Occipital lobe (tissue), 2 donors: ENCODE measurements around the gene TENT5A. TPM values are rescaled to one million over a fixed set of nuclear protein-coding genes. Genes with fewer than 3 reads are reported as not detected.
A peak's percentile ranks its signal among the peaks of the same experiment; 100 is the strongest.
"Not testable (repeated sequence)": the region's sequence is repeated elsewhere in the genome, so short reads cannot be mapped to it uniquely, and the experiment has no call there.

ENCODE experiments used
- DNase-seq: peaks from one replicate; lab custom pipeline; 2025; lab: John Stamatoyannopoulos, UW
- total RNA-seq: library from RNA; depleted of rRNA; stranded (reverse); fragments of >200 nt; gene quantifications from one replicate; pipeline ENCODE4 v1.2.3, GENCODE V29; 2014

TENT5A gene
- 3.4 TPM for total RNA-seq

DNA sequence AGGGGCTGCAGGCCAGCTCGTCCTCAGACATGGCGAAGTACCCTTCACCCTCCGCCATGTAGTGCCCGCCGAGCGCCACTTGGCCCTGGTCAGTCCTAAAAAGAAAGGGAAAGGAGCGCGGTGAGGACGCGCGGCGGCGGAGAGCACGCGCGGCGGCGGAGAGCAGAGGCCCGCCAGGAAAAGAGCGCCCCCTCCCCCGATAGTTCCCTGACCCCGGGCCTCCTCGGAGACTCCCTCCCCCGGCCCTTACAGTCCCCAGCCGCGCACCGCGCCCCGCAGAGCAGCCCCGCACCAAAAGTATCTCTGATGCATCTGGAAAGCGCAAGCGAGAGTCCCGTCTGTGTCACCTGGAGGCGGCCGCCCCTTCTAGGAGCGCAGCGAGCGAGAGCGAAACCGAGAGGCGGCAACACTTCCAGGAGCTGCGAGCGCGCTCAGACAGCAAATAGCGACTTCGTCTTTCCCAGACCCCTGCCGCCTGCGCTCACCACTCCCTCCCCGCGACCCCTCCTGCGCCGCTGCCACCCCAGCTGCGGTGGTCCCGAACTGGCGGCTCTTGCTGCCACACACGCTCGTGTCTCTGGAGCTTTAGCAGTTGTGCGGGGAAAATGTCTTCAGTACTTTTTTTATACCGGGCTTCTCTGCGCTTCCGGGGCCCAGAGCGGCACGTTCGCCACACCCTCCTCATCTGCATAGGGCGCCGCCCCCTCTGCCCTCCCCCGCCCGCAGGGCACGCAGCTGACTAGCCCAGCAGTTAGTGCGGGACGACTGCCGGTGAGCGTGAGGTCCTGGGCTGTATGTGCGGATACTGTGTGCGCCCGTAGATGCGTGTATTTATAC is at the start of gene TENT5A:
Gene TENT5A (minus strand): TSS at position 598 of the 837 bp plus-strand sequence. CDS start 540 bp downstream, at position 58.
- peak; percentile 49 for DNase-seq

DNA sequence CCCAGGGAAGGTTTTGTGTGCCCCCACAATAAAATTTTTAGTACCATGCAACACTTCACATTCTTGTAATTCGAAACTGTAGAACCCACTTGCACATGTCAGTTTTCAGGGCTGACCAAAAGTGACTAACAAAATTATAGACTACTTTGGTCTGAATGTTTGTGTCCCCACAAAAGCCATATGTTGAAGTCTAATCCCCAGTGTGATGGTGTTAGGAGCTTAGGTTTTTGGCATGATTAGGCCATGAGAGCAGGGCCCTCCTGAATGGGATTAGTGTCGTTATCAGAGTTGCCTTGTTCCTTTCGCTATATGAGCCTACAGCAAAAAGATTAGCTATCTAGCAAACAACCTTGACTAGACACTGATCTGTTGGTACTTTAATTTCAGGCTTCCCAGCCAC is 49.0 kb upstream of the TENT5A start:
- no peak for DNase-seq

DNA sequence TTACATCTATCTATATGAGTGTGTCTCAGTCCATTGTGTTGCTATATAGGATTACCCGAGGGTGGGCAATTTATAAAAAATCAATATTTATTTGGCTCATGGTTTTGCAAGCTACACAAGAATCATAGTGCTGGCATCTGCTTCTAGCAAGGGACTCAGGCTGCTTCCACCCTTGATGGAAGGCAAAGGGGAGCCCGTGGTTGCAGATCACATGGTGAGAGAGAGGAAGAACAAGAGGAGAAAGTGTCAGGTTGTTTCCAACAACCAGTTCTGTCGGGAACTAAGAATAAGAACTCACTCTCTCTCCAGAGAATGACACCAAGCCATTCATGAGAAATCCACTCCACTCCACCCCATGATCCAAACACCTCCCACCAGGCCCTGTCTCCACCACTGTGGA is 48.2 kb upstream of the TENT5A start:
- no peak for DNase-seq

DNA sequence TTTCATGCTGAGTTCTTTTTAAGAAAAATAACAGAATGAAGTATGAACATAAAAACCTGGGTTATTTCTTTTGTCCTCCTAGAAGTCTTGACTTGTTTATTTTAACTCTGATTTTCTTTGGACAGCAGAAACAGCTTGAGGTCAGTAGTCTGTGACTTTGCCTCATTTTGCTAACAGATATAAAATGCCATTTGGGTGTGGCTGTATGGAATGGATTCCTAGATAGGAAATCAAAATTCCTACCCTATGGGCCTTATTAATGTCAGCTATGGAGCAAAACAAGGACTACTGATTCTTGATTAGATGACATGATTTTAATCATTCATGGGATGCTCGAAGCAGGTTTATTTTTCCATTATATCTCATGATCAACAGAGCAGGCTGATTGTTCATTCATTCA is 46.8 kb upstream of the TENT5A start:
- no peak for DNase-seq

DNA sequence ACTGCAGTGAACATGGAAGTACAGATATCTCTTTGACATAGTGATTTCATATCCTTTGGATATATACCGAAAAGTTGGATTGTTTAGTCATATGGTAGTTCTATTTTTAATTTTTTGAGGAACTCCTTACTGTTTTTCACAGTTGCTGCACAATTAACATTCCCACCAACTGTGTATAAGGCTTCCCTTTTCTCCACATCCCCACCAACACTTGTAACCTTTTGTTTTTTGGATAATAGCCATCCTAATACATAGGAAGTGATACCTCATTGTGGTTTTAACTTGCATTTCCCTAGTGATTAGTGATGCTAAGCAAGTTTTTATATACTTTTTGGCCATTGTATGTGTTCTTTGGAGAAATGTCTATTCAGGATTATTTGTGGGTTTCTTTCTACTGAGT is 45.1 kb upstream of the TENT5A start:
- no peak for DNase-seq

DNA sequence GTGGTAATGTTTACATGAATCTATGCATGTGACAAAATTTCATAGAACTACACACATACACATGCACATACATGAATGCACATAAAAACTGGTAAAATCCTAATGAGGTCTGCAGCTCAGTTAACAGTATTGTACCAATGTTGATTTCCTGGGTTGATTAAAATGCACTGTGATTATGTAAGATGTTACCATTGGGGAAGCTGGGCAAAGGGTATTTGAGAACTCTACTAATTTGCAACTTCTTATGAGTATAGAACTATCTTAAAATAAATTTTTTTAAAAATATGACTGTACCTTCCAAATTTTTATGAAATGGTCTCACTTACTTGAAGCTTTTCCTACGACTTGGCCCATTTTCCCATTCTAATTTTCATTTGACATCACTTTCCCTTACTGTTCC is 43.4 kb upstream of the TENT5A start:
- no peak for DNase-seq

DNA sequence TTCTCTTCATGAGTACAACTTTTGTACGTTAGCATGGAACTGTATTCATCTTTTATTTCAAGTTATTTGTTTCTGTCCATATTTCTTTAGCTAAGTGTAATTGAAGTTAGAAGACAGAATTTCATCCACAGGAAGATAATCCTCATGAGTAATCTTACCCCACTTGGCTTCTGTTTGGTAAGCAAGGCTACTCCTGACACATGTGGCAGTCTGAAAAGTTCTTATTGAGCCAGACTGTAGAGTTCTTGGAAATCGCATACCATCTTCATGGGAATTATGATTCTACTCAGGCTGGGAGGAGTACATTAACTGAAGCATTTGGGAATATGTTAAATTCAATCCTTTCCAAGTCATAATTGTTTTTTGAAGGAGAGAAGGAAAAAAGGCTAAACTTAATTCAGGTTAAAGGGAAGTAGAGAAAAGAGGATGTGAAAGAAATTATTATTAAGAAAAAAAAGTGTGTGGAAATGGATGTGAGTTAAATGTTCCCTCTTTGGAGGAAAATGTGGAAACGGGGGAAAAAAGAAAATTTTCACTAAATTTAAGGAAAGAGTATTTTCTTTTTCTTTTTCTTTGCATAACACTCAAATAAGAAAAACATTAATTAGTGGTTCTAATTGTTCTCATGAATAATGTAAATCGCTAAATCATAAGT is 41.5 kb upstream of the TENT5A start:
- DNase-seq = no peak

DNA sequence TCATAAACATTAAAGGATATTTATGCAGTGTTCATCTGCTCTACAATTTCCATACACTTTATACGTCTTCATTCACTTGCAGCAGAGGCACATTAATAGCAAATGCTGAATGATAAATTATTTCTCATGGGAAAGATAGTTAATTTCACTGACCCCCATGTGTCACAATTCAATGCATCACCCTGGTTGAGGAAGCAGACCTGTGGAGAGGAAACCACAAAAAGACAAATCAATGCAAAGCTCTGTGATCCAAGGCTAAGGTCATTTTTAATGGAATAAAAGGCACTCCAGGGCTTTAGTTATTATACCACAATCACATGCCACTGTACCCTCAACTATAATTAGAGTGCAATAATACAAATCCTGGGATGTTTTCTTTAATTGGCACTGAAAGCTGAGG is 40.3 kb upstream of the TENT5A start:
- no peak for DNase-seq

DNA sequence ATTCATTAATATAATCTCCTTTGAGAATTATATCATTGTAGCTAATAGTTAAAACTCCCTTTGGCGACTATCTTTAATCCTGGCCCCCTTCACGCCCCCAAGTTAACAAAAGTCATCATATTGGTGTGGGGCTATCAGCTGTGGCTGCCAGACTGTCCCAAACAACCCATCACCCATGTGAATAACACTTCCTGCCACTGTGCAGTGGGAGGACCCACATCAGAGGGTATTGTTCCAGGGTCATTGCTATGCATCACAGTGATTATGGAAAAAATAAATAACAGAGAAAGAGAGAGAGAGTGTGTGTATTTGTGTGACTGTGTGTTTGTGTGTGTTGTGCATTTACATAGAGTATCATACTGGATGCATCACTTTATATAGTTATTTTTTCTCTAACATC is 39.3 kb upstream of the TENT5A start:
- DNase-seq = no peak

DNA sequence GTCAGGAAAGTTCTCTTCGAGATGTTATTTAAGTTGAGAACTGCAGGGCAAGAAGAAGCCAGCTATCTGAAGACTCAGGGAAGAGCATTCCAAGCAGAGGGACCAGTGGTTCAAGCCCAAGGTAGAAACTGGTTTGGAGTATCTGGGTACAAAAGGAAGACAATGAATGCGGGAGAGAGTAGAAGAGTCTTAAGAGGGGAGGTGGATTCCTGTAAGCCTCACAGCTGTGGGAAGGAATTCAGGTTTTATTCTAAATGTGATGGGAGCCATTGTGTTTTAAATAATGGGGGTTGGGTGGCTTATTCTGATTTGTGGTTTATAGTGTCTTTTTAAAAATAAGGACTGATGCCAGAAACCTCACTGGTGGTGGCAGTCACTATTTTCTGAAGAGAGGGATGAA is 37.6 kb upstream of the TENT5A start:
- DNase-seq = no peak

DNA sequence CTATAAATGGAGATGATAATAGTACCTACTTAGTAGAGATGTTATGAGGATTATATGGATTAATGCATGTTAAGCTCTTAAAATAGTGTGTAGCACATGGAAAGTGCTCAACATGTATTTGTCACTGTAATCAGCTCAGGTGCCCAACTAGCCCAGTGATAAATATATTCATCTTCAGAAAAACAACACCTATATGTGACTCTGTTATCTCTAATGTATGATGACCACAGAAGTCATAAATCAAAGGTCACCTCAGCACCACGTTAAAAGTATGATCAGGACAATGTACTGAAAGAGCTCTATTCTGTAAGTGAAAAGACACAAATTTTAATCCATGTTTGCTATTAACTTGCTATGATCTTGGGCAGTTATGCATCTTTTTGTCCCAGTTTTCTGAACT is 36.8 kb upstream of the TENT5A start:
- no peak for DNase-seq

DNA sequence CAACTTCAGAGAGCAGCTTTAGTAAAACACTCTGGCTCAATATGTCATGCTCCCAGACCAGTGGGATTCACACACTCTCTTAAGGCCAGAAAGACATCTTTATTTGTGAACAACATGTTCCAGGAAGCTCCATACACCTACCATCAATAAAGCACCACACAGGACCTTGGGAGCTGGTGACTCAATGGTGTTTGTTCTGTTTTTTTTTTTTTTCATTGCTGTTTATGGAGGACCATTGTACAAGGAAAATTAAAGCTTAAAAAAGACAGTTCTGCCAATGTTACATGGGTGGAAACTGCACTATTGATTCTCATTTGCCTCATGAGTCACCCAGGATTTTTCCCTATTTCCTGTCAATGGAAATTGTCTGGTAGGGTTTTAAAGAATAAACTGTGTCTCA is 36.3 kb upstream of the TENT5A start:
- no peak for DNase-seq

DNA sequence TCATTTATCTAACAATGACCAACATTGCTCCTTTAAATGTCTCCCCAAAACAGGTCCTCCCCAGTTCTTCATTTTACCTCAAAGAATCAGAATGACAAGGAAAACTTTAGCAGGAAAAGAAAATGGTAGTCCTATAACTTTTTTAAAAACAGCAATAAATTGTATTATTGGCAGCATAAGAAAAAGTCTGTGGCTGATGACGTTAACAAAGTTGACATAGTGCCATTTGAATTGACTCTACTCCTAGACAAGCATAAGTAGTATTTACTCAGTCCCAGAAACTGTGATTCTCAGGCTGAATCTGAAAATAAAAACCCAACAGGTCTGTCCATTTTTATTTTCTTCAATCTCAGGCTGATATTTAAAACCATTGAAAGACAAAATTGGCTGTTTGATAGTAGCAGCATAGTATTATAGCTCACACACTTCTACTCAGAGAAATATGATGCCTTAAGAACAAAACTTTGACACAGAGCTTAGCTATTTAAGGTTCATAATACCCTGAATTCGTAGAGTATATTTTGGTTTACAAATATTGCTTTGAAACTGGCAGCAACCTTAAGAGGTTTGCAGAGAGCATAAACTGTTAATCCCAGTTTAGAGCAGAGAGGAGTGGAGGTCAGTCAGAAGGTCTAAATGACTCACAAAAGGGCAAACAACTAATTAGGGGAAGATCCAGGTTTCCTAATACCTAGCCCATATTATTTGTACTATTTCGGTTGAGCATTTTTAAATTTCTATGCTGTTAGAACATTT is 35.0 kb upstream of the TENT5A start:
- DNase-seq = no peak

DNA sequence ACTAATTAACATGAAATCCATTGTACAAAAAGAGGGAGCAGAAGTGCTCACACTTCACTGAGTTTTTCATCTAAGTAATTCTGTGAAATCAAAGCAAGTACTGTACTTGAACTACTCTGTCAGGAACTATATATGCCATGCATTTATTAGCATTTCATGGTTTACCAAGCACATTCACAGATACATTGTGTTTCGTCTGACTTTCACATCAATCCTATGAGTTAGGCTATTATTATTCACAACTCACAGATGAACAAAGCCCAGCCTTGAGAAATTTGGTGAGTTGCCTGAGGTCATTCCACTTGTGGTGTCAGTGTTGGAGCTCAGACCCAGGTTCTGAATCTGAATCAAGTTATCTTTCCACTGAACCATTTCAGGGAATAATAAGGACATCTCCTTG is 33.7 kb upstream of the TENT5A start:
- no peak for DNase-seq

DNA sequence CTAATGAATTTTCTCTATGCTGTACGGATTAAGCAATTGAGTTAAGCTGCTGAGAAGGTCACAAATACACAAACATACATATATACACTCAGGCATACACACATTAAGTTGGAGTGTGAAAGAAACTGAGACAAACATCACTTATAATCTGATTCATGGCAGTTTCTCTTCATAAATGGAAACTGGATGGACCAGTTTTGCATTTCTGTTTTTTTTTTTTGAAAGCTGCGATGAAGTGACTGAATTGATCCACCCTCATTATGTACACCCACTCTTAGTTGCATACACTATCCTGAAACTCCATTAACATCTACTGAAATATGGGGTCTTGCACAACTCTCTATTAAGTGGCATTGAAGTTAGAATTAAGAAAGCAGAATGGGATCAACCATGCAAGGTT is 32.9 kb upstream of the TENT5A start:
- no peak for DNase-seq

DNA sequence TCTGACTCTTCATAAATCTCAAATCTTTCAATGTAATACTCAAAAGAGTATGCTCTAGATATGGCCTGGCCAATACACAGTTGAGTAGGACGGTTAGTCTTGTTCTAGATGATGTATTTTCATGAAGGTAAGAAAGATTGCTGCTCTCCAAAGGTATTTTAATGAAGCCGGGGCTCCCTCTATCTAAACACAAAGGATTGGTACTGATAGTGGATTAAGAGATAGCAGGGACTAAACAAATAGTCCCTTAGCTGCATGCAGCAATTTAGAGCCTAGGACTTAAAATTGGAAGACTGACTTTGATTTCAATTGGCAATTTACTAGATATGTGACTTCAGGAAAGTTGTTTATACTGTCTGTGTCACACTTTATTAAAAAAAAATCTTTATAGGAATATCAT is 31.4 kb upstream of the TENT5A start:
- no peak for DNase-seq

DNA sequence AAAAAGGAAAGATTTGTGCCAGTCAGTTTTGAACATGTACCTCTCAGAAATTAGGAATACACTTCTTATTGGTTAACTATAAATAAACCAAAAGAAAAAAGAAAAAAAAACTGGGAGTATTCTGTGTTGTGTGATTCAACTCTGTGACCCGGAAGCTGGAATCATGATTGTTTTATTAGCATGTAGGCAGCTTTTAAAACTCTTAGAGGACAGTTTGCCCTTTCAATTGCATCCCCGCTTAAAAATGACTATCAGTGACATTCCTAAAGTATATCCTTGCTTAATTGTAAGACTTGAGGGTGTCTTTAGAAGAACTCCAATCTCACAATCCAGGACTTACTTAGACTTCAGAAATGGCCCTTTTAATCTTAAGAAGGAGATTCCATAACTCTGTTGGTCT is 29.1 kb upstream of the TENT5A start:
- no peak for DNase-seq

DNA sequence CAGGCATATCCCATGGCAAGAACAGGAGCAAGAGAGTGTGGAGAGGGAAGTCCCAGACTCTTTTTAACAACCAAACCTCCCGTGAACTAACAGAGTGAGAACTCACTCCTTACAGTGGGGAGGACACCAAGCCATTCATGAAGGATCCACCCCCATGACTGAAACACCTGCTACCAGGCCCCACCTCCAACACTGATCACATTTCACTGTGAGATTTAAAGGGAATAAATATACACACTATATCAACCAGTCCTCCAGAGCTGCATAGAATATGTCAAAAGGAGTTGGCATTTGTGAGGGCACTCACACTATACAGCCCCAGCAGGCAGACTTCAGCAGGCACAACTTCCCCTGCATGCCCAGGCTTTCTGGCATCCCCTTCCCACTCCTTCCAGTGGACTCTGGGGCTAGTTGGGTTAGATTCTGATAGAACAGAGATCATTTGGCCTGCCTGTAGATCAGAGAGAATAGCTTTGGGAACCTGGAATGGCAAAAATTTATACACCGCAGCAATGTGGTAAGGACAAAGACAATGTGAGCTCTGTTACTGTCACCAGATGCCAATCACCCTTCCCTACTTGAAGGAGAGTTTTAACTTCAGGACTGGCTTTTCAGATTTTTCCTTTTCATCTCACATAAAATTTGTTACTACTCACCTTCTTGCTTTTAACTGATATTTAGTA is 25.2 kb upstream of the TENT5A start:
- no peak for DNase-seq

DNA sequence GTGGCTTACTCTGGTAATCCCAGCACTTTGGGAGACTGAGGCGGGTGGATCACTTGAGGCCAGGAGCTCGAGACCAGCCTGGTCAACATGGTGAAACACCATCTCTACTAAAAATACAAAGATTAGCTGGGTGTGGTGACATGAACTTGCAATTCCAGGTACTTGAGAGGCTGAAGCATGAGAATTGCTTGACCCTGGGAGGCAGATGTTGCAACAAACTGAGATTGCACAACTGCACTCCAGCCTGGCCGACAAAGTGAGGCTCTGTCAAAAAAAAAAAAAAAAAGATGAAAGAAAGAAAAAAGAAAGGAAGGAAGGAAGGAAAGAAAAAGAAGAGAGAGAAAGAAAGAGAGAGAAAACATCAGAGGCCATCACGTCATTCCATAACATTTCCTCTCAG is 23.7 kb upstream of the TENT5A start:
- not testable (repeated sequence) for DNase-seq

DNA sequence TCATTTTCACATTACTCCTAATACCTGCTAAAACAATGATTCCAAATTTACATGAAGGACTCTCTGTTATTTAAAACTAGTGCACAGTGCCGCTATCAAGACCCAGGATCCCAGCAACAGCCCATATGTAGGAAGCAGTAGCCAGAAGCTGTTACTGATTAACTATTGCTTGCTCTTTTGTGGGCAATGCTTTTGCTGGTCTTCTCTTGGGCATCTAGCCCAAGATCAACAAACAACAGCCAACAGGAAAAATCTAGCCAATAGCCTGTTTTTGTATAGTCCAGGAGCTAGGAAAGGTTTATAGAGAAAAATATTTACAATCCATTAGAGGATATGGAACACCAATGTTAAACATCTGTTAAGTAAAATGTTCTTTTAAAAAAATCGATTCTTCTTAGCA is 22.1 kb upstream of the TENT5A start:
- DNase-seq = no peak

DNA sequence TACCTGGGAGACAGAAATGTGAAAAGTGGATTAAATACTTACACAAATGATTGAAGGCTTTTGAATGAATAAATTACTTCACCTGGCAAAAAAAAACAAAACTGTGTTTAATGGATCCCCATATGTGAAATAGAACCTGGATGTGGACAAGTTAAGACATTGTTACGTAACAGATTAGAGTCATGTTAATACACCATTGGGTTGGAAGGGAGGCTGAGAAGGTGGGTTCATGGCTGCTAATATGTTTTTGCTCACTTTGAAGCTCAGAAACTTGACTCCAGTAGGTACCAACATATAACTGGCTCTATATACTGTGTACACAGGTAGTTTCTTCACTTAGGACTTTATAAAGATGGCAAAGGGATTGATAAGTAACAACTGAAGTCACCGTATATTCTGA is 21.4 kb upstream of the TENT5A start:
- DNase-seq = no peak

DNA sequence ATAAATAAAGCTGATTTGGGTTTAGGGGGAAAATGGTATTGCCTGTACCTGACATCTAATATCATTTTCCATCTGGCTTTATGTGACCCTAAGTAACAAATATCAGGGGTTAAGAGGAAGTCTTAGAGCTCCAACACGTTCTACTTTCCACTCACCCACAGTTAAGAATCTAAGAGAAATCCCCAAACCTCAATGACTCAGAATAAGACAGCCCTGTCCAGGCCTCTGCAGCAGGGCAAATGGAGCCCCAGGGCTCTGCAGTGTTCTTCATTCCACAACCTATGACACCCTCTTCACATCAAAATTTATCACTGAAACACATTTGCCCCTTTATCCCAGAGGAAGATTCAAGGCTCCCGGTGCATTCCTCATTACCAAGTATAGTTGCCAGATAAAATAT is 20.3 kb upstream of the TENT5A start:
- DNase-seq = no peak
